Glomerular endothelial cell (primary cell): ENCODE data around the gene CADM4. TPM values are rescaled to one million over a fixed set of nuclear protein-coding genes. Genes with fewer than 3 reads are reported as not detected.
"Not testable (repeated sequence)": the region's sequence is repeated elsewhere in the genome, so short reads cannot be mapped to it uniquely, and the experiment has no call there.

Experiments used
- DNase-seq: peaks from one replicate; pipeline ENCODE4 v3.0.0-alpha.2; 2011; ENCODE audit warnings: low read depth, low spot score; ENCODE audit errors: extremely low read depth
- total RNA-seq: library from RNA; depleted of rRNA; stranded (reverse); fragments of >200 nt; gene quantifications from 2 replicates; pipeline ENCODE4 v1.2.3, GENCODE V29; 2015

Gene CADM4
- total RNA-seq, 1 donor from 2014 or later: 8.3 TPM

DNA sequence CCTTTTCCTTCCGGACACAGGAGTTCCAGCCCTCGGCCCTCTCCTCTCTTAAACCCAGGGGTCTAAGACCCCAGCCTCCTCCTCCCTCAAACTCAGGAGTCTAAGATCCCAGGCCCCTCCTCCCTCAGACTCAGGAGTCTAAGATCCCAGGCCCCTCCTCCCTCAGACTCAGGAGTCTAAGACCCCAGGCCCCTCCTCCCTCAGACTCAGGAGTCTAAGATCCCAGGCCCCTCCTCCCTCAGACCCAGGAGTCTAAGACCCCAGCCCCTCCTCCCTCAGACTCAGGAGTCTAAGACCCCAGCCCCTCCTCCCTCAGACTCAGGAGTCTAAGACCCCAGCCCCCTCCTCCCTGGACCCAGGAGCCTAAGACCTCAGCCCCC is 4.1 kb downstream of the CADM4 start:
- DNase-seq: not testable (repeated sequence)

DNA sequence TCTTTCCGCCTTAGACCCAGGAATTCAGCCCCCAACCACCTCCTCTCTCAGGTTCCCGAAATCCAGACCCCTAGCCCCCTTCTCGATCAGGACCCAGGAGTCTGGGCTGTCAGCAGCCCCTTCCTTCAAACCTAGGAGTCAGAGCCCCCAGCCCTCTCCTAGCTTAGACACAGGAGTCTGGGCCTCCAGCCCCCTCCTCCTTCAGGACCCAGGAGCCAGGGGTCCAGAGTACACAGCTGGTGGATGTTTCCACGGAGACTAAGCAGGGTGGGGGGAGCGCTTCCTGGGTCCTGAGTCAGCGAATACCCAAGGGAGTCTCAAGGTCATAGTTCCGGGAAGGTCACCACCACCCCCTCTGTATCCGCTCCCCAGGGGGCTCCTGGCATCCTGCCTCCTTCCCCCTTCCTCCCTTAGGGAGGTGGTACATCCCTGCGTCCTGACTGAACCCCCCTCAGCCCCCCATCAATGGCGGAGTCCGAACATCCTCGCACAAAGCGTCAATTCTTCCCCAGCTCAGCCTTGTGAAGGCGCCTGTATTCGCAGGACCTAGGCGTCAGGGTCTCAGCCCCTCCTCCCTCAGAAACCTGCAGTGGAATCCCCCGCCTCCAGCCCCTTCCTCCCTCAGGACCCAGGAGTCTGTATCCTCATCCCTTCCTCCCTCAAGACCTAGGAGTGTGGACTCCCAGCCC is 4.6 kb downstream of the CADM4 start:
- DNase-seq: no peak

DNA sequence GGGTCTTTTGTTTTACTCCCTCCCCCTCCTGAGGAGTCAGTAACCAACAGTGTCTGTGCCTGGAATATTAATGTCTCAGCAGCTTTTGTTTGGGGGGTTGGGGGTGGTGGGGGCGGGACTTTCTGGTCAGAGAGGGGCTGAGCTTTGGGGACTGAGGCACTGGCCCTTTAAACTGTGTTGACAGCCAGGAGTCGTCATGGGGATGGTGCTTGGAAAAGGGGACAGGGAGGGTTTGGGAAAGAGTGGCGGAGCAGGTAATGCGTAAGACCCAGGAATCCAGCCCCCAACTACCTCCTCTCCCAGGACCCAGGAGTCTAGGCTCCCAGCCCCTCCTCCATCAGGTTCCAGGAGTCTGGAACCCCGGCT is 5.2 kb downstream of the CADM4 start:
- DNase-seq: no peak

DNA sequence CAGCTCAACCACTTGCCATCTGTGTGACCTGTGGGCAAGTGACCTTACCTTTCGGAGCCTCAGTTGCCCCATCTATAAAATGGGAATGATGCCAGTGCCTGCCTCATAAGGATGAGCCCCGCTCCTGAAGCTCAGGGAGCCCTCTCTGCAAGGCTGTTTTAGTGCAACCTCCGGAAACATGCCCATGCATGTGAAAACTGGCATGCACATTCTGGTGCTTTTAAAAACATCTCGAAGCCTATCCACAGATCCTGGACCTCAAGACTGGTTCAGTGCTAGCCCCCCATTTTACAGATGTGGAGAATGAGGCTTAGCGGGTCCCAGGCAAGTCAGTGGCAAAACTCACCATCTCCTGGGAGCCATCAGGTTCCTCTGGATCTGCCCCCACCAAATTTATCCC is 5.6 kb downstream of the CADM4 start:
- no peak for DNase-seq

DNA sequence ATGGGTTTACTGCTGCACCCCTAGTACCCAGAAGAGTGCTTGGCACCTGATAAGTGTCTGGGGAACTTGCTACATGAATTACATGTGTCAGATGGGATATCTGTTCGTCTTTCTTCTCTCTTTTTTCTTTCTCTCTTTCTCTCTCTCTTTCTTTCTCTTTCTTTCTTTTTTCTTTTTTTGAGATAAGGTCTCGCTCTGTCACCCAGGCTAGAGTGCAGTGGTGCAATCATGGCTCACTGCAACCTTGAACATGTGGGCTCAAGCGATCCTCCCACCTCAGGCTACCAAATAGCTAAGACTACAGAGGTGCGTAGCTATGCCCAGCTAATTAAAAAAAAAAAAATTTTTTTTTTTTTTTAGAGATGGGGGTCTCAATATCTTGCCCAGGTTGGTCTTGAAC is 6.1 kb downstream of the CADM4 start:
- DNase-seq: no peak

DNA sequence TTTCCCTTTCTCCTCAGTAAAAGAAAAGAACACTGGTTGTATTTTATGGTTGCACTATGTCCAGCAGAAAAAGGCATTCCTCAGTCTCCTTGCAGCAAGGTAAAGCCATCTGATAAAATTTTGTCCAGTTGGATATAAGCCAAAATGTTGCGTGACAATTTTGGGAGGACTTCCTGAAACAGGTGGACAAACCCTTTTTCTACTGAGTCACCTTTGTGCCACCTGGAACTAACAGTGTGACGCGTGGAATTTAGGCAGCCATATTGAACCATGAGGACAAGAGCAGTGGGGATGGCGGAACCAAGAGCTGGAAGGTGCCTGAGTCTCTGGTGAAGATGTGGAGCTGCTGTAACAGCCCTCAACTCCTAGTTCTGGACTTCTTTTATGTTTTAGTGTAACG is 8.2 kb downstream of the CADM4 start:
- no peak for DNase-seq

DNA sequence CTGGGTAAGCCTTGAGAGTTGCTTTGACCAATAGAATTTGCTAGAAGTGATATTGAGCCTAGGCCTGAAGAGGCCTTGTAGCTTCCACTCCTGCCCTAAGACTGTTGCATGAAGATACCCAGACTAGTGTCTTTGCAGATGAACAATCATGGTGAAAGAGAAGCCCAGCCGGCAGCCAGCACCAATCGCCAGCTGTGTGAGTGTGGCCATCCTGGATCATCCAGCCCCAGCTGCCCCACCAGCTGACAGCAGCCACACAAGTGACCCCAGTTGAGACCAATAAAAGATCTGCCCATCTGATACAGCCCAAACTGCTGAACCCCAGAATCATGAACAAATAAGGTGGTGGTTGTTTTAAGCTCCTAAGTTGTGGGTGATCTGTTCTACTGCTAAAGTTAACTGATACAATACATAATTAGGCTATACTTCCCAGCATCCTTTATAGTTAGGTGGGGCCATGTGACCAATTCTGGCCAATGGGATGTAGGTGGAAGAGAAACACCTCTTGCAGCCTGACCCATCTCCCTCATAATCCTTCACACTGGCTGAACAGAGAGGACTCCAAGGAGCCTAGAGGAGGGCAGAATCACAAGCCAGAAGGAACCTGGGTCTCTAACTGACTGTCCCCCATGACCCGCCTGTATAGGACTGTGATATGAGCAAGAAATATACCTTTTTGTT is 10.9 kb downstream of the CADM4 start:
- no peak for DNase-seq

DNA sequence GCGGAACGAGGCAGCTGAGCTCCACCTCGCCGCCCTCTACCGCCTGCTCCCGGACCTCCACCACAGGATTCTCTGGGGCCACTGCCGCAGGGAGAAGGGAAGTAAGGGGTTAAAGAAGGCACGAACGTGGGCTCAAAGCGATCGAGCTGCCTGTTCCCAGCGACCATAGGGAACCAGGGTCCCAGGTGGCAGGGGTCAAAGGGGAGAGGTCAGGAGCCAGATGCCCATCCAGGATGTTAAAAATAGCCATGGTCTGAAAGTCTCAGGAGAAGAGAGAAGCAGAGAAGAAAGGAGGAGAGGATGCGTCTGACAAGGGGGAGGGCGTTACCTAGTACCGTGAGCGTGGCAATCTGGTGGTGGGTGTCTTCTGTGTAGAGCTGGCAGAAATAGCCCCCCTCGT is 12.8 kb downstream of the CADM4 start:
- no peak for DNase-seq

DNA sequence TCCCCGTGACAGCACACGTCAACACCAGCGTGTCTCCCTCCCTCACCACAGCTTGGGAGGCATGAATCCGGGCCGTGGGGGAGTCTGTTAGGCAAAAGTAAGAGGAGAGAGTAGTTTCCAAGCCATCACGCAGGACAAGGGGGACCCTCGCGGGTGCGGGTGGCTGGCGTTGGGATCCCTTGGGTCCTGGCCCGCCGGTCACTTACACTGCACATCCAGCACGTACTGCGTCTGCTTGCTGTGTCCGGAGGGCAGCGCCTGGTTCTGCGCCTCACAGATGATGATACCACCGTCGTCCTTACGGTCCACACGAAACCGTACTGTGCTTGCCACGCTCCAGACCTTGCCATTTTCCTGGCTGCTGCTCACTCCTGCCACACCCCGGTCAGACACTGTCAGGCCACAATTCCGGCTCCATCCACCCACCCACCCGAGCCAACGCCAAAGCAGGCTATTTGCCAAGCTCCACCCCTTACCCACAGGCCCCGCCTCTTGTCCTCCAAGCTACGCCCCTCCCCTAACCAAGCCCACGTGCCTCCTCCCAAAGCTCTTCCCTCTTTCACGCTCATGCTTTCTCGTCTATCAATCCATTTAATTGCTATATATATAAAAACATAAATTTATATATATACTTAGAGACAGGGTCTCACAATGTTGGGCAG is 13.6 kb downstream of the CADM4 start:
- DNase-seq: no peak

DNA sequence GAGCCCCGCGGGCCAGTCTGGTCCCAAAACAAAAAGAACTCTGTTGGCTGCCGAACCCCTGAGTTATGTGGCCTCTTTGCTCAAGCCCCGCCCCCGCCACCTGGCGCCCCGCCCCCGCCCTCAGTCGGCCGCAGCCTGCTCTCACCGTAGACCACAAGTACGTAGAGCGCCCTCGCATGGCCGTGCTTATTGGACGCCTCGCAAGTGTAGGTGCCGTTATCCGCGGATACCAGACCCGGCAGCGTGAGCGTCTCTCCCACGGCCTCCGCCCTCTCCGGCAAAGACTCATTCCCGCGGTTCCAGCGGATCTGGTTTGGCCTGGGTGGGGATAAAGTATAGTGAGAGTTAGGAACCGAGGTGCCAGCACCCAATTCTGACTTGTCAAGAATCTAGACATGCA is 14.7 kb downstream of the CADM4 start:
- no peak for DNase-seq

DNA sequence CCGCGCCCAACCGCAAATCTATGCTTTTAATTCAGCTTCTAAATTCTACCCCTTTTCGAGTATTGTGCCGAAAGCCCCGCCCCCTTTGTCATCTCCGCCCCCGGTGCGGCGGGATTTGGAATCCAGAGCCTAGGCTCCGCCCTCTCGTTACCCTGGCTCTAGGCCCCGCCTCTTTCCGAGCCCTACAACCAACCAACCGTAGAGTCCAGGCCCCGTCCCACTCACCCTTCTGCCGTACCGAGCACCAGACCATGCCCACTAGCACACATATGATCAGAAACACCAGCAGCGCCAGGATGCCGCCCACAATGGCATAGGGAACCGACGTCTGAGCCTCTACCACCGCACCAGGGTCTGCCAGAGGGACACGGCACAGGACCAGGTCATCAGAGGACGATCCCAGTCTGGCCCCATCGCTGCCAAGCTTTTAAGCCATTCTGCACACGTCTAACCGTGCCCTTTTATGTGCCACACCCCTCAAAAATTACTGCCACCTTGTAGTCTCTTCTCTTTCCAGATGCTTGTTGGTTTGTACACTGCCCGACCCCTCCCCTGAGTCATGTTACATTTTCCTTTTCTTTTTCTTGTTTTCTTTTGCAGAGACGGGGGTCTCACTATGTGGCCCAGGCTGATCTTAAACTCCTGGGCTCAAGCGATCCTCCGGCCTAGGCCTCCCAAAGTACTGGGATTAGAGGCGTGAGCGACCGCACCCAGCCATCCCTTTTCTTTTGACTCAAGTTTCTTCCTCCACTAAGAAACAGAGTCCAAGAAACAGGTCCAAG is 15.6 kb downstream of the CADM4 start:
- DNase-seq: no peak

DNA sequence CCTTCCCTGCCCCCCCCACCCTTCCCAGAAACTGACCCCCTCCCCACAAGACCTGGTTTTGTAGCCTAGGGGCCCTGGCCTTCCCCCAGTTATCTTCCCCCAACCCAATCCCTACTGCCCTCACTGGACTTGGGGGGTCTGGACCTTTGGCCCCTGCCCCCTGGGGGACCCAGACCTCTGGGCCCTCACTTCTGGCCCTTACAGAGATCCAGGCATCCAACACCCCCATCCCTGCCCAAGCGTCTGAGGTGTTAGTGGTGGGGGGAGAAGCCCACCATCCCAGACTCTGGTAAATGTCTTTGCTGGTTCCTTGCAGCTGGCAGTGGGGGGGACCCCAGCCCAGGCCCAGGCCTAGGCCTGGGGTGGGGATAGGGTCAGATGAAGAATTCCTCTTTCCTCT is 16.7 kb downstream of the CADM4 start:
- no peak for DNase-seq

DNA sequence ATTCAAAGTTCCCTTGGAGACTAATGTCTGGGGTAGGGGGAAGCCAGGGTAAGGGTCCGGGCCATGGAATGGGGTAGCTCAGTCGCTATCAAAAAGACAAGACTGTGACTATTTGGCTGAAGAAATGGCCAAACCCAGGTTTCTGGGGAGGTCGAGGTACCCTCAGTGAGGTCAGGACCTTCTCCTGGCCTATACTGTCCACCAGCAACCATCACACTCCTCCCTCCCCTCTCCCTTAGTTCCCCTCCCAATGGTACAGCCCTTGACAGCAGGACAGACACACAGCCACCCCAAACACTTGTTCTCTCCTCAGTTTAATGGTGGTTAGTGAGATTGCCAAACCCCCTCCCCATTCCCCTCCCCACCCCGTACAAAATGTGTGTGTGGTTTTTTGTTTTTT is 17.6 kb downstream of the CADM4 start:
- DNase-seq: no peak

DNA sequence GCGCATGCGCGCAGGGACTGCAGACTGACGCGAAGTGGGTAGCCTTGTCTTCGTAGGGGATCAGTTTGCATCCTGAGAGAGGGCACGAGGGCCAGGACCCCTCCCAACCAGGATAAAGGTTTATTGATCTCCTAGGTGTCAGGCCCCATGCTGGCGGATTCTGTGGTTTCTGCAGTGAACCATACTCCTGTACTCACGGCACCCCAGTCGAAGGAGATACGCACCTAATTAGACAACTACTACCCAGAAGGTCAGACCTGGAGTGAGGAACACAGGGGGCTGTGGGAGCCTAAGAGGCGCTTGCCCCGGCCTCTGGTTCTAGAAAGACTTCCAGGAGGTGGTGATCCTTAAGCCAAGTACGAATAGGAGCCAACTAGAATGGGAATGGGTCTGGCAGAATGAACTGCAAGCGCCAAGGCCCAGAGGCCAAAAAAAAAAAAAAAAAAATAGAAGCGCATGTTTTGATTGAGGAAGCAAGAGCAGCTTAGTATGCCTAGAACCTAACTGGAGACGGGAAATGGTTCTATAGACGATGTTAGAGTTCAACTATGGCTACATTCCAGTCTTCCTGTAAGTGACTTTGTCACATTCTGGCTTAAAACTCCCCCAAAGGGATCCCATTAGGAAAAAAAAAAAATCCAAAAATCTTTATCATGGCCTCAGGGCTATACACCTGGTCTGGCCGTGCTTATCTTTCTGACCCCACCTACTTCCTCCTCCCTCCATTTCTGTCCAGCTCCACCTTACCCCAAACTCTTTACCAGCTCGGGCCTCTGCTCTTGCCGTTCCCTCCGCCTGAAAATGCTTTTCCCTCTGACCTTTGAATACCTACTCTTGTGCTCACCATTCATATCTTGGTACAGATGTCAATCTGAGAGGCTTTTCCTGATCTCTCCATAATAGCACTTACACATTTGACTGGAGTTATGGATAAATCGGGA is 19.3 kb downstream of the CADM4 start:
- DNase-seq: no peak

DNA sequence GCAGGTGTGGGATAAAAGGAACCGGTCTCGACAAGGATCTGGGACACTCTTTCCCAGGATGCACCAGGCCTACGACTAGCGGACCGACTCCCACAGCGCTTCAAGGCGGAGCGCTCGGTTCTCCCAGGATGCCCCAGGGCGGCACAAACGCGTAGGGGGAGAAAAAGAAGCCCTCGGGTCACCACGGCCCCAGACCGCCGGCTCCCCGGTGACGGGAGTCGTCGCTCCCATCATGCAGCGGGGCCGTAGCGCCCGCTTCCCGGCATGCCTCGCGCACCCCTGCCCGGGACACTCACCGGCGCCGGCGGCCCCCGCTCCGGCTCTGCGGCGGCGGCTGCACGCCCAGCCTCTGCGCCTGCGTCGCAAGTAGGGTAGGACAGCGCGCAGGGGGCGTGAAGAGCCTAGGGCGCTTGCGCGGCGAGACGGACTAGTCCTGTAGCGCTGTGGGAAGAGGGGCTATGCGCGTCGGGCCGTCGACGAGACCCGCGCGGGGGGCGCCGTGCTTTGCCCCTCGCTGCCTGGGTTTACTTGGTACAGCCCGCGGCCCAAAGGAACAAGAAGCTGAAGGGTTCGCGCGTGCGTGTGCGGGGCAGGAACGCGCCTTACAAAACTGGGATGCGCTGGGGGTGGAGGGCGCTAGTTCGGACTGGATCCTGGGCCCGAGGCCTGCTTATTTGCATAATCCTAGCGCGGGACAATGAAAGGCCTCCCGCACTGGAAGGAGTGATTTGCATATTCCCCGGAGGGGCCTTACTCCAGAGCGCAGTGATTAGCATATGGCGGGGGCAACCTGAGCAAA is 20.2 kb downstream of the CADM4 start, which contains the start of gene ZNF428:
TSS of gene ZNF428 (minus strand) at position 368 of the 799 bp plus-strand sequence. CDS start 5,325 bp downstream, outside the sequence.
- peak; percentile 4 for DNase-seq

DNA sequence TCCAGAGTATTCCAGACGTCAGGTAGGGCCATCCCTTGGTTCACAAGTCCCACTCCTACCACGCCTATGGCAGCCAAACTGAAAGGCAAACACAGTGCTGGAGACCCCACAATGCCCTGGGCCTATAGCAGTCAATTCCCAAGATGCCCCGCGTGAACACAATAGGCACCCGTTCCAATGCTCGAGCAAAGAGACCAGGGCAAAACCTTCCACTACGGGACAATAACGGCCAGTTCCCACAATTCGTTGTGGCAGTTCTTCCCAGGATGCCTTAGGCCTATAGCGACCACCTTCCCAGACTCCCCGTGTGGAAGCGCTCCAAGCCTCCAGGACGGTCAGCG is 20.8 kb downstream of the CADM4 start:
- no peak for DNase-seq

DNA sequence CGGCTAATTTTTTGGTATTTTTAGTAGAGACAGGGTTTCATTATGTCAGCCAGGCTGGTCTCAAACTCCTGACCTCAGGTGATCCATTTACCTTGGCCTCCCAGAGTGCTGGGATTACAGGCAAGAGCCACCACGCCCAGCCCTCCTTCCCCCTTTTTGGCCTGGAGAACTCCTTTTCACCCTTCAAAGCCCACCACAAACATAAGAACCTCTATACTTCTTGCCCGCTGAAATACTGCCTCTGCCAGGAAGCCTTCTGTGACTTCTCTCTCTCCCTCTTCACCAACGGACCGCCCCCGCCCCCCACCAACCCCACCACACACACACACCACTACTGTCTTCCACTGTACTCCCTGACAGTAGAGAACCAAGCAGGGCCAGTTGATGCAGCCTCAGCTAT is 22.7 kb downstream of the CADM4 start:
- no peak for DNase-seq

DNA sequence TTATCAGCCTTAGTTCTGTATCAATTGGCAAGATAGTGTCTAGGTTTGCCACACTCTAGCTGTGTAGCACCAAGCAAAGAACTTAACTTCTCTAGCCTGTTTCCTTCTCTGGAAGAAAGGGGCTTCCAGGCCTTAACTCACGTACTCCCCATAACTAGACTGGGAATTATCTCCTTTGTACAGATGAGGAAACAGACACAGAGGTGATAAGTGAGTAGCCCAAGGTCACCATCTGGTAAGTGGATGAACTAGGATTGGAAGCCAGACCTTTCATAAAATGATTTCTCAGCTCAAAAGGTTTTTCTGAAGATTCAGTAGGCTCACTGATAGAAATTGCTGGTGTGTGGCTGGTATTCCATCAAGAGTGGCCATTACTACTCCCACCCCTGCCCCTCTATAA is 23.3 kb downstream of the CADM4 start:
- DNase-seq: no peak

DNA sequence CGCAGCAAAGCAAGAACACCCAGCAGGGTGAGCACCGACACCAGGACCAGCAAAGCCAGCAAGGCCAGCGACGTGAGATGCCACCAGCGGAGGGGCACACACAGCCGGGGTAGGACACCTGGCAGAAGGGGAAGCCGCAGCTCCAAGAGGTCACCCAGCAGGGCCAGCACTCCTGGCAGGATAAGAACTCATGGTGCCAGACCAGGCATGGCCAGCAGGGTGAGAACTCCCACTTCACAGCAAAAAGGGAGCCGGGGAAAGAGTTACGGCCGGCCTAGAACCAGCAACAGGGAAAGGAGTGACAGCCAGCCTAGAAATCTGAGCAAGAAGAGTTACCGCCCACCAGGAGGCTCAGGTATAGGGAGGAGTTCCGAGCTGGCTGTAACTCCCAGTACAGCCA is 27.3 kb downstream of the CADM4 start:
- no peak for DNase-seq

DNA sequence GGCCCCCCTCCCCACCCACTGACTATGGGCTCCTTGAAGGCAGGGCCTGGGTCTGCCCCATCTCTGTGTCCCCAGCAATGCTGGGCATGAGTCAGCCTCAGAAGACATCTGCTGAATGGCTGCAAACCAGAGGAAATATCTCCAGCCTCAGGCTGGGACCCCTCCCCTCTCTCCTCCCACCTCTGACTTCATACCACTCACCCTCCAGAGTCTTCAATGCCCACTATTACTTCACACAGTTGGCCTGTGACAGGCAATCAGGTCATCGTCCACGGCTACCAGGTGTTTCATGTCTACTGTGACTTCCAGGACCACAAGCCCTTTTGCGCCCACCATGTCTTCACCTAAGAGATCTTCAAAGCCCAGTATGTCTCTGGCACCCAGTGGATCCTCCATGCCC is 27.9 kb downstream of the CADM4 start, which contains the start of gene SRRM5:
TSS of gene SRRM5 (plus strand) at position 301 of the 400 bp plus-strand sequence. CDS start at position 335, 34 bp downstream.
- no peak for DNase-seq
